Measurements from ENCODE around the gene TBRG1. TPM values are rescaled to one million over a fixed set of nuclear protein-coding genes. Genes with fewer than 3 reads are reported as not detected.

TBRG1 gene
- total and polyA plus RNA-seq, 4 donors, result 13.4 to 32.4 (median 16.5) TPM

- no peaks in the 10 kb centered on the region for H3K9me3 ChIP-seq (ENCODE audit: control insufficient read depth in 4 of 4, low read length in 3 of 4)
- DNase-seq (ENCODE audit: low spot score), result no peak
- H3K36me3 ChIP-seq (ENCODE audit: control insufficient read depth in 4 of 4, insufficient read depth in 3 of 4, low read depth in 1 of 4, low read length in 3 of 4), result peaks cover 14 to 62% (median 56%) of the 10 kb centered on the region in 4 donors
- H3K9ac ChIP-seq (ENCODE audit: low read depth in 1 of 2, low read length in 2 of 2), result no peak overlapping the region
- H3K4me1 ChIP-seq (ENCODE audit: control insufficient read depth in 4 of 4, insufficient read depth in 4 of 4, low read length in 3 of 4), result no peaks in the 10 kb centered on the region
- TF ChIP-seq NR2F2 (IDR thresholded peaks at IDR 0.05), result no peak
- no peak for TF ChIP-seq FOXA2 (IDR thresholded peaks at IDR 0.05)
- no peak overlapping the region for H3K4me3 ChIP-seq (ENCODE audit: low read depth in 1 of 3, low read length in 3 of 3)
- 88% methylated on average over 4 of the region's 4 CpGs for WGBS
- no peak overlapping the region for H3K27ac ChIP-seq (ENCODE audit: low read depth in 1 of 2, low read length in 2 of 2)
- no peaks in the 10 kb centered on the region for H3K27me3 ChIP-seq (ENCODE audit: control insufficient read depth in 4 of 4, insufficient read depth in 4 of 4, low read length in 3 of 4)
Measured at GRCh38 chr11:124629961-124630360, 7.3 kb downstream of the TBRG1 start.

GRCh38 chr11:124633355-124633754, 10.7 kb downstream of the TBRG1 start:
- no peaks in the 10 kb centered on the region for H3K4me1 ChIP-seq (ENCODE audit: control insufficient read depth in 4 of 4, insufficient read depth in 4 of 4, low read length in 3 of 4)
- H3K27ac ChIP-seq (ENCODE audit: low read depth in 1 of 2, low read length in 2 of 2), result no peak overlapping the region
- H3K4me3 ChIP-seq (ENCODE audit: low read depth in 1 of 3, low read length in 3 of 3), result no peak overlapping the region
- TF ChIP-seq FOXA1 (IDR thresholded peaks at IDR 0.05) (no peak), RXRA (IDR thresholded peaks at IDR 0.05) (no peak), EGR1 (IDR thresholded peaks at IDR 0.05; ENCODE audit: low read depth in 2 of 2) (no peak), REST (IDR thresholded peaks at IDR 0.05) (no peak), HNF4A (conservative IDR thresholded peaks at IDR 0.05) (no peak), RAD21 (IDR thresholded peaks at IDR 0.05) (no peak), ATF3 (IDR thresholded peaks at IDR 0.05) (no peak), SP1 (IDR thresholded peaks at IDR 0.05) (no peak), FOXA2 (IDR thresholded peaks at IDR 0.05) (no peak)
- H3K9ac ChIP-seq (ENCODE audit: low read depth in 1 of 2, low read length in 2 of 2), result no peak overlapping the region
- no peaks in the 10 kb centered on the region for H3K9me3 ChIP-seq (ENCODE audit: control insufficient read depth in 4 of 4, low read length in 3 of 4)
- no peaks in the 10 kb centered on the region for H3K27me3 ChIP-seq (ENCODE audit: control insufficient read depth in 4 of 4, insufficient read depth in 4 of 4, low read length in 3 of 4)
- no peak for DNase-seq (ENCODE audit: low spot score)
- WGBS, result 91% methylated on average over 1 of the region's 1 CpG
- peaks cover 17 to 67% (median 63%) of the 10 kb centered on the region in 4 donors for H3K36me3 ChIP-seq (ENCODE audit: control insufficient read depth in 4 of 4, insufficient read depth in 3 of 4, low read depth in 1 of 4, low read length in 3 of 4)

- H3K36me3 ChIP-seq (ENCODE audit: control insufficient read depth in 4 of 4, insufficient read depth in 3 of 4, low read depth in 1 of 4, low read length in 3 of 4), result peaks cover 15 to 62% (median 54%) of the 10 kb centered on the region in 4 donors
- TF ChIP-seq REST (IDR thresholded peaks at IDR 0.05), result no peak
- TF ChIP-seq FOXA2 (IDR thresholded peaks at IDR 0.05), result no peak
- no peak for TF ChIP-seq GABPA (IDR thresholded peaks at IDR 0.05 in 1 of 2, conservative IDR thresholded peaks at IDR 0.05 in 1 of 2)
- no peak for TF ChIP-seq CTCF (IDR thresholded peaks at IDR 0.05; ENCODE audit: low read depth, low read length, missing input control)
- no peak for TF ChIP-seq TAF1 (conservative IDR thresholded peaks at IDR 0.05)
- no peak for TF ChIP-seq SP1 (IDR thresholded peaks at IDR 0.05)
- no peak for TF ChIP-seq RXRA (IDR thresholded peaks at IDR 0.05)
- no peak for TF ChIP-seq HNF4G (IDR thresholded peaks at IDR 0.05)
- no peak for TF ChIP-seq NR2F2 (IDR thresholded peaks at IDR 0.05)
- no peak for TF ChIP-seq JUND (IDR thresholded peaks at IDR 0.05)
- no peak for TF ChIP-seq ZBTB33 (IDR thresholded peaks at IDR 0.05)
- 87% methylated on average over 3 of the region's 3 CpGs for WGBS
- no peaks in the 10 kb centered on the region for H3K9me3 ChIP-seq (ENCODE audit: control insufficient read depth in 4 of 4, low read length in 3 of 4)
- H3K9ac ChIP-seq (ENCODE audit: low read depth in 1 of 2, low read length in 2 of 2), result no peak overlapping the region
- H3K4me1 ChIP-seq (ENCODE audit: control insufficient read depth in 4 of 4, insufficient read depth in 4 of 4, low read length in 3 of 4), result no peaks in the 10 kb centered on the region
- DNase-seq (ENCODE audit: low spot score), result no peak
- no peak overlapping the region for H3K27ac ChIP-seq (ENCODE audit: low read depth in 1 of 2, low read length in 2 of 2)
- no peak overlapping the region for H3K4me3 ChIP-seq (ENCODE audit: low read depth in 1 of 3, low read length in 3 of 3)
- H3K27me3 ChIP-seq (ENCODE audit: control insufficient read depth in 4 of 4, insufficient read depth in 4 of 4, low read length in 3 of 4), result no peaks in the 10 kb centered on the region
Measured at GRCh38 chr11:124635932-124636331, 13.3 kb downstream of the TBRG1 start.
